GM10266 (cell line): Measurements from ENCODE around the gene TSPO2.
A peak's percentile ranks its signal among the peaks of the same experiment; 100 is the strongest.

Experiments used
- DNase-seq: peaks from one replicate; pipeline ENCODE4 v3.0.0; 2012; ENCODE audit errors: extremely low spot score
- TF ChIP-seq, protein P1 (sequence below): IDR thresholded peaks from 2 replicates; pipeline ENCODE4 v1.5.1; 2012; ENCODE audit warnings: mild to moderate bottlenecking, low read depth; ENCODE audit not compliant: control insufficient read depth, insufficient read depth; ENCODE audit errors: missing control alignments

TSPO2 gene, protein sequence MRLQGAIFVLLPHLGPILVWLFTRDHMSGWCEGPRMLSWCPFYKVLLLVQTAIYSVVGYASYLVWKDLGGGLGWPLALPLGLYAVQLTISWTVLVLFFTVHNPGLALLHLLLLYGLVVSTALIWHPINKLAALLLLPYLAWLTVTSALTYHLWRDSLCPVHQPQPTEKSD

GRCh38 chr6:41042226-41043055, at the start of gene TSPO2:
Gene TSPO2 (plus strand): TSS chr6:41042467. CDS start chr6:41042986, 519 bp downstream.
- TF ChIP-seq, protein P1, sequence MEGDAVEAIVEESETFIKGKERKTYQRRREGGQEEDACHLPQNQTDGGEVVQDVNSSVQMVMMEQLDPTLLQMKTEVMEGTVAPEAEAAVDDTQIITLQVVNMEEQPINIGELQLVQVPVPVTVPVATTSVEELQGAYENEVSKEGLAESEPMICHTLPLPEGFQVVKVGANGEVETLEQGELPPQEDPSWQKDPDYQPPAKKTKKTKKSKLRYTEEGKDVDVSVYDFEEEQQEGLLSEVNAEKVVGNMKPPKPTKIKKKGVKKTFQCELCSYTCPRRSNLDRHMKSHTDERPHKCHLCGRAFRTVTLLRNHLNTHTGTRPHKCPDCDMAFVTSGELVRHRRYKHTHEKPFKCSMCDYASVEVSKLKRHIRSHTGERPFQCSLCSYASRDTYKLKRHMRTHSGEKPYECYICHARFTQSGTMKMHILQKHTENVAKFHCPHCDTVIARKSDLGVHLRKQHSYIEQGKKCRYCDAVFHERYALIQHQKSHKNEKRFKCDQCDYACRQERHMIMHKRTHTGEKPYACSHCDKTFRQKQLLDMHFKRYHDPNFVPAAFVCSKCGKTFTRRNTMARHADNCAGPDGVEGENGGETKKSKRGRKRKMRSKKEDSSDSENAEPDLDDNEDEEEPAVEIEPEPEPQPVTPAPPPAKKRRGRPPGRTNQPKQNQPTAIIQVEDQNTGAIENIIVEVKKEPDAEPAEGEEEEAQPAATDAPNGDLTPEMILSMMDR: no peak

DNA sequence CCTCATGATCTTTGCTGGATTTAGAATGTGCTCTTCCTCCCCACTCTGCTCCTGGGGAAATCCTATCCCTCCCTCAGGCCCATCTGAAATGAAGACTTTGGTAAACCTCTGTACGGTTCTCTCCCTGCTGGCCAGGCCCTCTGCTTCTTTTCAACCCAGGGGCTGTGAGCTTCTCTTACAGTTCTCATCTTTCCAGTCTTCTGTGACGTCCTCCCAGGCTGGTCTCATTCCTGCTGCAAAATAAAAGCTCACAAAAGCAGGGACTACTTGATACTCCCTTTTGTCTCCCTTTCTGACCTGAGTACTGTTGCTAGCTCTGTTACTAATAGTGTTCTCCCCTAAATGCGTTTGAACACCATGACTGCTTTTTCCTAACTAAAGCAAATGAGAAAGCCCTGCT, 49.5 kb upstream of the TSPO2 start:
- no peak for DNase-seq
- TF ChIP-seq, protein P1: no peak

More at GRCh38 chr6:41042226-41043055, at the start of gene TSPO2:
- DNase-seq: no peak

DNA sequence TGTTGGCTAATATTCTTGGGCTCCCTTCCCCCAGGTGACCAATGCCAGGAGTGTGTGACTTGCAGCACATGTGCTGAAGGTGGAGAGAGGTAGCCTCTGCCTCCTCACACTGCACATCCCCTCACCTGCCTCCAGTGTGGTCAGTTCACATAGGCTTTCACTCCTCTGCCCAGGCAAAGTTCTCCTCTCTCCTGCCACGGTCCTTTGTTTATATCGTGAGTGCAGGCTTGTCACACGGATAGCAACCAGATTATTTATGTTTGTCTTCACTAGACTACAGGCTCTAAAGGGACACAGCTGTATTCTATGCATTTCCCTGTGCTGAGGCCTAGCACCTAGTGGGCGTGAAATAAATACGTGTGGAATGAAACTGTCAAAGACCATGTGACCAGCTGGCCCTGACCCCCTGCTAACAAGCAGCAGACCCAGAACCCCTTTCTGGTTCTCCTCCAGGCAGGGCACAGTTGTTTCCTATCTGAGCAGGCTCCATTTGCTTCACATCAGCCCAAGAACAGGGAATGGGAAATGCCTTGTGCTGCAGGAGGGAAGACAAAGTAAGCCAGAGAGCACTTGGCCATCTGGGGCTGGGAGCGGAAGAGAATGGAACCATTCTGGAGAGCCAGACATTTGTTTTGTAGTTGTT, 45.6 kb upstream of the TSPO2 start:
- DNase-seq: no peak
- TF ChIP-seq, protein P1: no peak

- TF ChIP-seq, protein P1: no peak
- DNase-seq: no peak
Measured at GRCh38 chr6:40997234-40997957, 44.9 kb upstream of the TSPO2 start.

GRCh38 chr6:40998661-40999060, 43.6 kb upstream of the TSPO2 start:
- no peak for DNase-seq
- TF ChIP-seq, protein P1: no peak

- TF ChIP-seq, protein P1: peak; percentile 46
- DNase-seq: peak; percentile 41
Measured at GRCh38 chr6:40999569-40999968, 42.7 kb upstream of the TSPO2 start.
